HG02852 (cell line): Measurements from ENCODE around the gene NRG4.
"Not testable (repeated sequence)": the region's sequence is repeated elsewhere in the genome, so short reads cannot be mapped to it uniquely, and the experiment has no call there.

ENCODE experiments used
- ATAC-seq: cut with Tn5 transposase; IDR thresholded peaks from one replicate; pipeline ENCODE4 v1.9.1; 2021; ENCODE audit warnings: mild to moderate bottlenecking, moderate library complexity; ENCODE audit not compliant: unreplicated experiment

NRG4 gene, protein sequence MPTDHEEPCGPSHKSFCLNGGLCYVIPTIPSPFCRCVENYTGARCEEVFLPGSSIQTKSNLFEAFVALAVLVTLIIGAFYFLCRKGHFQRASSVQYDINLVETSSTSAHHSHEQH

DNA sequence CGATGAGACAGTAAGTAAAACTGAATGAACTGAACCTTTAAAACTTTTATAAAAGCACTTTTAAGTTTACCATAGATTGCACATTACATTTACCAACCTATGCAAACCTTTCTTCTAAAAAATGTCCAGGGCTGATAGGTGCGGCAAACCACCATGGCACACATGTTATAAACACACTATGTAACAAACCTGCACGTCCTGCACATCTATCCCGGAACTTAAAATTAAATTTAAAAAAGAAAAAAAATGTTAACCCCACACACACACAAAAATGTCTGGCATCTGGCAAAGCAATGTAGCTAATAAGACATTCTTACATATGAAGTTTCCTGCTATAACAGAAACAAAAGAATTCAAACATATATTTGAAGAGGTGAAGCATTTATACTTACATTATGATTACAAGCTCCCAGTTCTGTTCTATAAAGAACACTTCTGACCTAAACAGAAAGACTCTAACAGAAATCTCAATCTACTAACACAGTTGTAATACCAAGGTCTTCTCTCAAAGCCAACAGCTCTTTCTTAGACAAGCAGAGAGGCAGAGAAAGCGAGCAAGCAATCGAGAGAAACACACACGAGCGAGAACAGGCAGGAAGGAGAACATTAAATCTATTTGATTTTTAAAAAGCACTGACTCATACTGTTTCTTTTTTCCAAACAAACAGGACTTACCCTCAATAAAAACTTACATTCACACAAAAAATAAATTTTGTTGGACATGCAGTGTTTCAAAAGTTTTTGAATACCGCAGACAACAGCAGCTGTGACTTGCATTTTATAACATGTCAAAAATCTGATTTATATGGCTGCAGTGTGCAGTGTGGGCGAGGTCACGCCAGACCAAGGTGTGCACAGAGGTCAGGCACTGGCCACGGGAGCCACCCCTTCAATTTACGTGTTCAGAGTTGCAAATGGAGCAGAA, at the start of gene NRG4:
NRG4 (minus strand) TSS at position 798 of the 925 bp plus-strand sequence. CDS start 1,194 bp downstream, outside the sequence.
- no peak for ATAC-seq

DNA sequence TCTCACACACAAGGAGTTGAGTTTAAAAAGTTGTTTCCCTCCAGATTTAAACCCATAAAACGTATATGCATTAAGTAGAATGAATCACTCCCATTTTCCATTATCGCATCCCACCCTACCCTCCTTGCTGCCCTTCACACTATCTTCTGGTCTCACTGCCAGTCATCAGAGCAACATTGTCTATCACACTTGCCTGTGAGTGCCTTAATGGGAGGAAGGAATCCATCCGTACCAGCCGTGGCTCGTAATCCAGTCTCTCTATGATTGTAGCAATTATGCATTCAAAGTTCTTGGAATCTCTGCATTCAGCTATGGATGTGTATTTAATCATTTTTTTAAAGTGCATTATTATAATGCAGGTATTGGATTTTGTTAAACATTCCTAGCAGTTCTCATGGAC, 49.5 kb upstream of the NRG4 start:
- no peak for ATAC-seq

DNA sequence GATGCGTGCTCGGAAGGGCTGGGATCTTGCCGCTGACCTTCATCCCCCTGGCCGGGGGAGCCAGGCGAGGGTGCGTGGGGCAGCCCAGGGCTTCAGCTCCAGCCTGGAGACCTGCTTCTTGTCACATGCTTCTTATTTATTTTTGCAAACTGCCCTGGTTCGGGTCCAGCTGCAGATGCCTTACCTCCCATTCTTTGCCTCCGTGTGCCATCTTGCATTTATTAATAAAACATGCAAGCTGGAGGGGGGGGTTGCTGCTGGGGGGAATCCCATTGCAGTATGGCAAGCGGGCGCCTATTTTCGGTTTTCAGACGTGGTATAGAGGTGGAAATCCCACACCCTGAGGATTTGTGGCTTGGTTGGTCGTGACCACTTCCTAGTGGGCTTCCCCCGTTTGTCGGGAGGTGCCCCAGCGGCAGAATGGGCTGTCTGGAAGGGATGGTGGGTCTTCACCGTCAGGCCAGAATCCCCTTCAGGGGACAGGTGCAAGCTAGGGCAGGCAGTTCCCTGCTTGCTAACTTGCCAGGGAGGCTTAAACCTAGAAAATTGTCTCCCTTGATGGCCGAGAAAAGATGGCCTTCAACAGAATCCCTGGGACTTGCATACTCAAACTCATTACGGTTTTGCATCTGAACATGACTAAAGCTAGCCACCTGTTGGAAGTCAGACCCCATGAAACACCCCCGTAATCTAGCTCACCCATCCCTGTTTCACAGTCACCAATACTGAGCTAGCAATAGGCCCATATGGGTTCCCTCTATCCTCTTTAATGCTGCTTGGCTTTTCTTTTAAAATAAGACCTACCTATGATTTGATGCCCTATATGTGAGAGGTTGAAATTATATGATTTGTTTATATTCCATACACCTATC, 48.1 kb upstream of the NRG4 start:
- no peak for ATAC-seq

DNA sequence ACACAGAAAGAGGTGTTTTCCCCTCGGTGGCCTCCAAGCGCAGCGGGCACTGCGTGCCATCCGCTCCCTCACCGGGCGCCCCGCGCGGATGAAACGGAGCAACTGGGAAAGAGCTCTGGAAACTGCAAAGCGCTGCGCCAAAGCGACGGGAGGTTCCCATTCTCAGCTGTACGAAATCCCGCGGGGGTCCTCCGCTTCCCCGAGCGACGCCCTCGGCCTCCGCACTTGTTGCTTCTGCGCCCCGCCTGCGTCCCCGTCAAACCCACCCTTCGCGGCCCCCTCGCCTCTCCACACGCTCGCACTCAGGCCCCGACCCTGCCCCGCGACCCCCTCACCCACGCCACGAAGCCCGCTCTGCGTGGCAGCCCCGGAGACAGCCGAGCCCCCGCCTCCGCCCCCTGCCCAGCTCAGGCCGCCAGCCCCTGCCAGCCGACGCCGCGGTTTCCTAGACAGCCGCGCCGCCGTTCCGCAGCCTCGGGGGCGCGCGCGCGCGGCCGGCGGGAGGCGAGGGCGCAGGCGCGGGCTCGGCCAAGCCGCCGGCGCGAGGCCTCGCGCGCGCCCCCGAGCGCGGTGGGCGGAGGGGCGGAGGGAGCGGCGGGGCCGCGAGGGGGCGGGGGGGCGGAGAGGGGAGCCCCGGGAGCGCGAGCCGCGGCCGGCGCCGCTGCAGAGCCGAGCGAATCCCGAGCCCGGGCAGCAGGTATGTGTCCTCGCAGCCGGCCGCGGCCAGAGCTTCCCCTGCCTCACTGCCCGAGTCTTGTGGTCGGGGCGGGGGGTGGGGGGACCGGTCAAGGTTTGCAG, 47.3 kb upstream of the NRG4 start, which contains the start of gene TMEM266:
TMEM266 (plus strand) TSS at position 666 of the 798 bp plus-strand sequence. CDS start 74,279 bp downstream, outside the sequence.
- ATAC-seq, result no peak

DNA sequence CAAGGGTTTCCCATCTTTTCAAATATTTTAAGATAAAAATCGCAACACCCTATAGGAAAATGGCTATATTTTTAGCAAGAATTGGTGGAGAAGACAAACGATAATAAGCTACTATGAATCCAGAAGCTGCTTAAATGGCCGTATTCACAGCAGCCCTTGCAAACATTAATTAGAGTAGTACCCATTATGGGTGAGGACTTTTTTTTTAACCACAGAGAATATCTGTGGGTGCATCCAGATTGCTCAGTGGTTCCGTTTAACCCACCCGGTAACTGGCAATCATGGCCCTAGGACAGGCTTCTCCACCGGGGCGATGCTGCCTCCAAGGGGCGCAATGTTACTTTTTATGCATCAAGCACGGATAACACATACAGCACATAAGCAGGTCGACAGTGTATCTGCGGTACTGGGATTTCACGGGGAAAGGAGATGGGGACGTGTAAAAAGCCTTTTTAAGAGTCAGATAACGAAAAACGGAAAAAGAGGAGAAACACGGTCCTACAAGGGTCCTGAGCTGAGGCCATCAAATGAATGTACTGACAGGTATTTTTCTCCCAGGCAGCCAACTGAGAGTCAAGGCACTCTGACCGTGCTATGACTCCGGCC, 46.6 kb upstream of the NRG4 start:
- ATAC-seq, result no peak

DNA sequence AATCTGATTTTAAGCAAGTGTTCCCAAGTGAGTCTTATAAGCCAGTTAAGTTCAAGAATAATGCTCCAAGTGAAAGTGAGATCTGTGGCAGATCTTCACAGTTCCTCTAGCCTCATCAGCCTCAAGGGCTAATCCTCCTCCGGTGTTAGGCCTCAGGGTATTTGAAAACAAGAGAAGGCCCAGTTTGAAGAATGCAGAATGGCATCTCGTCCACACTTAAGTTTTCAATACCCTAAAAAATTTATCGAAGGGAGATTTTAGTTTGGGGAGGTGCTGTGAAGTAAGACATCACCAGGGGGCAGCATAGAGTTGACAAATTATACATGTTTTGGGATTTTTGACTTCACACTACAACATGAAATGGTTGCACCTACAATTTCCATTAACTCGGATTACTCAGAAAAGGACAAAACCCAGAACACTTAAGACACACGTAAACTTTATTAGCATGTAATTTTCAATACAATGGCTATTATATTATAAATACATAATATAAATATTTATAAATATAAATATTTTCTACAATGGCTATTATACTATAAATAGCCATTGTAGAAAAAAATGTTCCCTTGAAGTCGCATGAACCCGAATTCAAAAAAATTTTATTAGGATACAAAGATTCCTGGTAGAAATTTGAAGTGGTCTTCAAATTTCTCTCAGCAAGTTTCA, 45.2 kb upstream of the NRG4 start:
- ATAC-seq, result peak; percentile 22

DNA sequence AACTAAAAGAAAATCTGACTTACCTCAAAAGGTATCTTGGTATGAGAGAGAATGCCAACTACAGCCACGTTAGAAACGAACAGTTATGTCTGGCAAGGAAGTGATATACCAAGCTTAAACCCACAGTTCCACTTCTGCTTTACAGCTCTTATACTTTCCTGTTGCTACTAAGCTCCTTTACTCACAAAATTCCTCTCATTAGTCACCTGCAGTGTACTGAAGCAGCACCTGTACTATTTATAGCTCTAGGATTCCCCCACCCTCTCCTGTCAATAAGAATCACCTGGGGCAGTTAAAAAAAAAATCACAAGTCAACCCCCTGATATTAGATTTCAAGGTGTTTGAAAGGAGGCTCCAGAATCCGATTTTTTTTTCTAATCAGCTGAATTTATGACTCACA, 44.7 kb upstream of the NRG4 start:
- peak; percentile 48 for ATAC-seq

DNA sequence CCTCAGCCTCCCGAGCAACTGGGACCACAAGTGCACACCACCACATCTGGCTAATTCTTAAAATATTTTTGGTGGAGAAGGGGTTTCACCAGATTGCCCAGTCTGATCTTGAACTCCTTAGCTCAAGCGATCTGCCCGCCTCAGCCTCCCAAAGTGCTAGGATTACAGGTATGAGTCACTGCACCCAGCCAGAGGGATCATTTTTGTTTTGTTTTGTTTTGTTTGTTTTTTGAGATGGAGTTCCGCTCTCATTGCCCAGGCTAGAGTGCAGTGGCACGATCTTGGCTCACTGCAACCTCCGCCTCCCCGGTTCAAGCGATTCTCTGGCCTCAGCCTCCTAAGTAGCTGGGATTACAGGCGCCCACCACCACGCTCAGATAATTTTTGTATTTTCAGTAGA, 42.0 kb upstream of the NRG4 start:
- ATAC-seq, result not testable (repeated sequence)

DNA sequence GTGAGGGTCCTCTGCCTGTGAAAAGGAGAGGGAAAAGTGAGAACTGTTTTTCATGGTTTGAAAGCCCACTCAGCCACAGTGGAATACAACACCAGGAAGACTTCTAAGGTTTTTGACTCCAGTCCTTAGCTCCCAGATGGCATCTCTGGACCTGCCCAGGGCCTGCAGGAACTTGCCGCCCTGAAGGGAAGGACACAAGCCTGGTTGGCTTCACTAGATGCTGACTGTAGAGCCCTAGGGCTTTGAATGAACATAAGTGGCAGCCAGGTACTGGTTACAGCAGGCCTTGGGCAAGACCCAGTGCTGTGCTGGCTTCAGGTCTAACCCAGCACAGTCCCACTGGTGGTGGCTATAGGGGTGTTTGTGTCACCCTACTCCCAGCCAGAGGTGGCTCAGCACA, 26.3 kb upstream of the NRG4 start:
- ATAC-seq, result no peak

DNA sequence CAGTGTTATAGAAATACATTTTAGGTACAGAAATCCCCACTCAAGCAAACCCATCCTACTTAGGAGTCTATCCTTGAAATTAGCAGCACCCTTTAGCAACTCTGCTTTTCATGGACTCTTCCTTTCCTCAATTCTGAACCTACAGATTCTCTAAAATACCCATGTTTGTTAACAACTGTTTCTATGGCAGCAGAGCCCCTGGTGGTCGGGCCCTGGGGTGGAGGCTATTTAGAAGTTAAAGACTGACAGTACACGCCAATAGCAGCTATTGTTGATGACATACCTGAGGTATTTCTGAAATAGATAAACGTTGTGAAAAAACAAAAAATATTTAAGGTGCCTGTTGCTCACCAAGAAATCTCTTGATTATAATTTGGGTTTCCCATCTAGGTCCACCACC, 23.4 kb upstream of the NRG4 start:
- no peak for ATAC-seq

DNA sequence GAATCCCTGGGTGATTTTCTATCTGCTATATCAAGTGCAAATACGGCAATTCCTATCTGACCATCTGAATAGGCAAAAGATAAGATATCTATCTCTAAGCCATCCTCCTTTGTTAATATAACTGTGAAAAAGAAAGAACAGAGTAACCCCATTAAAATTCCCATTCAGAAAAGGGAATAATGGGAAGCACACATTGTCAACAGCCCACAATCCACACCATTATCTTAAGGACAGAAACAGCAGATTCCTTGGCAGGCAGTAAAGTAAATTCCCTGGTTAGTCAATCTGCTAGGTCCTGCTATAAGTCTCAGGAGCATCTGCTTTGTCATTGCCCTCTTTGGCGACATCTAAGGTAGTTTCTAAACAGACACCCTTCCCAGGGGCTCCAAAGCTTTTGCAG, 21.9 kb upstream of the NRG4 start:
- no peak for ATAC-seq

DNA sequence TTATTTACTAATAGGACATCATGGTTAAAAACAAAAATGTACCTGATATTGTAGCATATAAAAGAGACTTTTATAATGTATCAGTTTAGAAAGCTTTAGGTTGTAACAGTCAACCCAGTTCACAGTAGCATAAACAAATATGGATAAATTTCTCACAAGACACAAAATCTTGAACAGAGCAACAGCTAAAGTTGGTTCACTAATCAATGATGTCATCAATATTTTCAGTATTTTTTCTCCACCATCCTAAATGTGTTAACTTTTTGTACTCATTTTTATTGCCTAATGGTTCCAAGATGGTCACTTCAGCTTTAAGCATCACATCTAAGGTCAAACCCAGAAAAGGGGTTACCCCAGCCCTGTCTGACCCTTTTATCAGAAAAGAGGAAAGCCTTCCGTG, 21.2 kb upstream of the NRG4 start:
- ATAC-seq, result no peak

DNA sequence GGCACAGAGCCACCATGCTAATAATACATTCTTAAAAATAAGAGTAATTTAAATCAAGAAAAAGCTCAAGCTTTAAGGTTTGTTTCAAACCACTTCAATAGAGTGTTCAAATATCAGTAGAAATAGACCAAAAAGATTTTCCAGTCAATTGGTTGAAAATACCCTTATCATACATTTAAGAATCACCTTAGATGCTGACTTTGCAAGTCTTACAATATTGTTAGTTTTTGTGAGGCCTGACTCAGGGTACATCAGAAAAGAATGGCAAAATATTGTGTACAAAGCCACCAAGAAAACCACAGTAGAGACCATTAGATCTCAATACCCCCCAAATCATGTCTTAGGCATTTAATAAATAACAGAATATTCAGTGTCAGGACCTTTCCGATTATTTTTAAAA, 19.8 kb upstream of the NRG4 start:
- ATAC-seq, result no peak

DNA sequence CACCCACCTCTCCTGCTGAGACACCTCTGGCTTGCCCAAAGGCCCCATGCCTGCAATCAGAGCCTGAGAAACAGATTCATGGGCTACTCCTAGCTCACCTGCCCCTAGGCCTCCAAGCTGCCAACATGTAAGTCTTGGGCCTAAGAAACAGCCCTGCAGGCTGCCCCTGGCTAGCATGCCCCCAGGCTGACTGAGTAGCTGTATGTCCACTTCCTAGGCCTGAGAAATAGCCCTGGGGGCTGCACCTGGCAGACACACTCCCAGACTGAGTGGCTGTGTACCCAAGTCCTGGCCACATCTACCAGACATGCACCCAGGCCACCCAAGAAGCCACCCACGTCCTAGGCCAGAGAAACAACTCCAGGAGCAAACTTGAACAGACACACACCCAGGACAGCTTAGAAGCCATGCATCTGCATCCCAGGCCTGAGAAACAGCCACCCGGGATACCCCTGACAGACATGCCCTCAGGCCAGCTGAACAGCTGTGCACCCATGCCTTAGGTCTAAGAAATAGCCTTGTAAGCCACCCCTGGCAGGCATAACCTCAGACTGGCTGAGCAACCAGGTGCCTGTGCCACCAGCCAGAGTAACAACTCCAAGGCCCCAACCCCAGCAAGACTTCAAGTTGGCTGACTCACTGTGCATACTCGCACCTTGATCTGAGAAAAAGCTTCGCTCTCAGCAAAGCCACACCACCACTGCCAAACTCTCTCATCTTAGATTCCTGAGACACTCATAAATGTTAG, 12.0 kb upstream of the NRG4 start:
- no peak for ATAC-seq

DNA sequence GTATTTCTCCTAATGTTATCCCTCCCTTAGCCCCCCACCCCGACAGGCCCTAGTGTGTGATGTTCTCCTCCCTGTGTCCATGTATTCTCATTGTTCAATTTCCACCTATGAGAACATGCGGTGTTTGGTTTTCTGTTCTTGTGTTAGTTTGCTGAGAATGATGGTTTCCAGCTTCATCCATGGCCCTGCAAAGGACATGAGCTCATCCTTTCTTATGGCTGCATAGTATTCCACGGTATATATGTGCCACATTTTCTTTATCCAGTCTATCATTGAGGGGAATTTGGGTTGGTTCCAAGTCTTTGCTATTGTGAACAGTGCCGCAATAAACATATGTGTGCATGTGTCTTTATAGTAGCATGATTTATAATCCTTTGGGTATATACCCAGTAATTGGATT, 1.2 kb upstream of the NRG4 start:
- ATAC-seq, result not testable (repeated sequence)

DNA sequence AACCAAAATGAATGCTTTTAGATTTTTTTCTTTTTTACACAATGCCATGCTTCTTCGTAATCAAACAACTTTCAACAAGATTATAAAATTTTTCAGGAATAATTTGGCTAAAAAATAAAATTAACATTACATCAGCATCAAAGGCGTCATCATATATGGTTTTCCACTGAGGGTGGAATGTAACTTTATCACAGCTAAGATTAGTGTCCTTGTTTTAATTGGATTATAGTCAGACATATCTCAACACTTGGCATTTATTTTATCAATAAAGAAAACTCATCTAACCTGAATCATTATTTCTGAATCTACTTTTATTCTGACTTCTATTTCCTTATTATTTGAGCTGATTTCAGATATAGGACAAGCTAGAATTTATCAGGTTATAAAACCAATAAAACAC, 1.6 kb downstream of the NRG4 start:
- ATAC-seq, result no peak

DNA sequence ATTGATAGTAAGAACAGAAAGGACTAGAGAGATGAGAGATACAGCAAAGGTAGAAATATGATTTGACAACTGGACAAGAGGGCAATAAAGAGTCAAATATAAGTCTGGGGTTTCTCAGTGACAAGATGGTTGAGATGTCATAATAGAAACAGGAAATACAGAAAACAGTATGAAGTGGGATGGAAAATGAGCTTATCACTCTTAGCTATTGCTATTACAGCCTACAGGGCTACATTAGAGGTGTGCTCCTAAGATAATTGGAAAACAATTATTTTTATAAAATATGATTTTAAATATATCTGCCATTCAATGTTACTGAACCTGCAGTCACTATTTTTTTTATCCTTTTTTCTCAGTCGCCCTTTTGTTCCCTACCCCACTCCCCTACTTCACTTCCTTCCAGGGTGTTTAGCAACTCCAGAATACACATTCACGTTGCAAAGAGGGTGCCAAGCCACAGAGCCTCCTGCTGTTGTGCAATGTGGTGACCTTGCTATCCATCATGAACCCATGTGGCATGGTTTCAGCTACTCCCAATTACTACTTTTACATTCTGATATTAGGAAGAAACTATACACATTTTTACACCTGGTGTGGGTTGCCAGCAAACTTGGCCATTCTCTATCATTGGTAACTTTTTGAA, 6.0 kb downstream of the NRG4 start:
- no peak for ATAC-seq

DNA sequence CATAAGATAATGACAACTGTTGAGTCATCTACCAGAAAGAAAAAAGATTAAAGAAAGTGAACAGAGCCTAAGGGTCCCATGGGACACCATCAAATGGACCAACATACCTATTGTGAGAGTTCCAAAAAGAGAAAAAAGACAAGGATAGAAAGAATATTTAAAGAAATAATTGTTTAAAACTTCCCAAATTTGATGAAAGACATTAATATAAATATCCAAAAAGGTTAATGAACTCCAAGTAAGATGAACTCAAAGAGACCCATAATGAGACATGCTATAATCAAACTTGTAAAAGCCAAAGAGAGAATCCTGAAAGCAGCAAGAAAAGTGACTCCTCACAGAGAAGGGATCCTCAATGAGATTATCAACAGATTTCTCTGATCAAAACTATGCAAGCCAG, 8.9 kb downstream of the NRG4 start:
- ATAC-seq, result no peak
